ENCODE data around the gene ENTPD2. TPM values are rescaled to one million over a fixed set of nuclear protein-coding genes. Genes with fewer than 3 reads are reported as not detected.

Gene ENTPD2
- total RNA-seq, 1 experiment from 2014 or later, result 4.0 TPM

- peak; percentile 47 for DNase-seq
- Histone ChIP-seq H3K4me2 (ENCODE audit: insufficient read depth, insufficient read length, low read length) (no peak overlapping the region), H3K14ac (ENCODE audit: insufficient read depth, low read length) (no peak overlapping the region), H3K23me2 (ENCODE audit: insufficient read length, low read depth, low read length, poor library complexity, severe bottlenecking) (peaks cover 9% of the 10 kb centered on the region), H4K5ac (ENCODE audit: insufficient read length, low read depth, low read length) (no peak overlapping the region), H3K79me2 (ENCODE audit: insufficient read depth, low read length) (no peaks in the 10 kb centered on the region), H2BK5ac (ENCODE audit: insufficient read length, low read length) (no peak overlapping the region), H2AFZ (ENCODE audit: low read length) (no peak overlapping the region), H4K91ac (ENCODE audit: insufficient read length, low read depth, low read length) (no peak overlapping the region), H2BK120ac (ENCODE audit: low read depth, low read length, poor library complexity, severe bottlenecking) (no peak overlapping the region), H3K9me3 (ENCODE audit: control insufficient read depth, low read depth, low read length) (no peaks in the 10 kb centered on the region), H3K27ac (ENCODE audit: insufficient read length, low read depth, low read length) (no peak overlapping the region), H3K9ac (ENCODE audit: extremely low read depth, insufficient read length, low read length) (no peak overlapping the region), H4K8ac (replicated peaks; ENCODE audit: insufficient read length, low read depth, low read length) (no peak overlapping the region), H2BK15ac (ENCODE audit: low read depth, low read length) (no peak overlapping the region), H3K27me3 (ENCODE audit: insufficient read depth, low read length) (no peaks in the 10 kb centered on the region), H3T11ph (ENCODE audit: low read length) (no peak overlapping the region), H2BK20ac (ENCODE audit: low read depth, low read length, poor library complexity, severe bottlenecking) (no peak overlapping the region), H3K4me1 (ENCODE audit: insufficient read depth, low read length) (no peaks in the 10 kb centered on the region), H3K56ac (ENCODE audit: insufficient read length, low read depth, low read length) (no peak overlapping the region), H2BK12ac (ENCODE audit: insufficient read length, low read depth, low read length) (no peak overlapping the region), H3K18ac (ENCODE audit: insufficient read length, low read depth, low read length) (no peak overlapping the region), H3K23ac (ENCODE audit: insufficient read length, low read depth, low read length) (no peak overlapping the region), H2AK5ac (ENCODE audit: insufficient read length, low read length) (no peak overlapping the region), H4K20me1 (ENCODE audit: control insufficient read depth, insufficient read depth, insufficient read length) (peaks cover 2% of the 10 kb centered on the region), H3K79me1 (ENCODE audit: insufficient read depth, low read depth, low read length, poor library complexity, severe bottlenecking) (no peaks in the 10 kb centered on the region), H3K4ac (ENCODE audit: low read depth, low read length) (no peak overlapping the region)
- Mint-ChIP-seq H3K36me3 (ENCODE audit: insufficient read depth in 1 of 3, low read depth in 3 of 3) (no peaks in the 10 kb centered on the region), H3K27ac (no peak overlapping the region), H3K4me1 (peaks cover 2 to 17% of the 10 kb centered on the region in 2 experiments; a peak in 3 of 4 replicates), H3K9me3 (no peaks in the 10 kb centered on the region), H3K27me3 (ENCODE audit: low read depth) (peaks cover 22% of the 10 kb centered on the region), H3K4me3 (no peak overlapping the region)
- no CpG with 5 or more reads among the region's 21 CpGs for WGBS (ENCODE audit: extremely low coverage, insufficient read length, low lambda C conversion rate)
- TF ChIP-seq CTCF (conservative IDR thresholded peaks at IDR 0.05), result no peak
These were observed 28.3 kb downstream of the ENTPD2 start for GRCh38 chr9:137025517-137025966.

Measured in H9 (cell line).